Measurements from ENCODE around the gene ASCL2. TPM values are rescaled to one million over a fixed set of nuclear protein-coding genes. Genes with fewer than 3 reads are reported as not detected.
A peak's percentile ranks its signal among the peaks of the same experiment; 100 is the strongest.

Gene ASCL2
- total RNA-seq, 1 experiment from 2014 or later: not detected

GRCh38 chr11:2309251-2310072 is 39.1 kb upstream of the ASCL2 start:
- DNase-seq (ENCODE audit: low read depth): no peak

- DNase-seq (ENCODE audit: low read depth): no peak
Observed at GRCh38 chr11:2308713-2309112, 38.3 kb upstream of the ASCL2 start.

- DNase-seq (ENCODE audit: low read depth): no peak
Observed at GRCh38 chr11:2307501-2308331, 37.3 kb upstream of the ASCL2 start.

- DNase-seq (ENCODE audit: low read depth): no peak
Observed at GRCh38 chr11:2306877-2307500, 36.6 kb upstream of the ASCL2 start.

- peak; percentile 35 for DNase-seq (ENCODE audit: low read depth)
Observed at GRCh38 chr11:2306452-2306823, 36.0 kb upstream of the ASCL2 start.

- no peak for DNase-seq (ENCODE audit: low read depth)
Observed at GRCh38 chr11:2305788-2306451, 35.5 kb upstream of the ASCL2 start.

GRCh38 chr11:2305140-2305778 is 34.9 kb upstream of the ASCL2 start:
- DNase-seq (ENCODE audit: low read depth): peak; percentile 47

- DNase-seq (ENCODE audit: low read depth): no peak
Observed at GRCh38 chr11:2304506-2305139, 34.2 kb upstream of the ASCL2 start.

- no peak for DNase-seq (ENCODE audit: low read depth)
Observed at GRCh38 chr11:2303627-2304505, 33.5 kb upstream of the ASCL2 start.

- no peak for DNase-seq (ENCODE audit: low read depth)
Observed at GRCh38 chr11:2302896-2303626, 32.7 kb upstream of the ASCL2 start.

- DNase-seq (ENCODE audit: low read depth): no peak
Observed at GRCh38 chr11:2302306-2302895, 32.0 kb upstream of the ASCL2 start.

GRCh38 chr11:2301631-2302305 is 31.4 kb upstream of the ASCL2 start, which contains the start of the genes C11orf21 and TSPAN32:
Gene C11orf21 (minus strand): TSS chr11:2301918. CDS start chr11:2301808, 110 bp downstream.
Gene TSPAN32 (plus strand): TSS chr11:2302013. CDS start chr11:2302150, 137 bp downstream.
- DNase-seq (ENCODE audit: low read depth): peak; percentile 68

- no peak for DNase-seq (ENCODE audit: low read depth)
Observed at GRCh38 chr11:2300936-2301630, 30.7 kb upstream of the ASCL2 start.

GRCh38 chr11:2300290-2300935 is 30.0 kb upstream of the ASCL2 start:
- no peak for DNase-seq (ENCODE audit: low read depth)

GRCh38 chr11:2299773-2300172 is 29.4 kb upstream of the ASCL2 start:
- no peak for DNase-seq (ENCODE audit: low read depth)
